ENCODE results near the gene PRKD1.
"Not testable (repeated sequence)": the region's sequence is repeated elsewhere in the genome, so short reads cannot be mapped to it uniquely, and the experiment has no call there.

The PRKD1 gene

DNA sequence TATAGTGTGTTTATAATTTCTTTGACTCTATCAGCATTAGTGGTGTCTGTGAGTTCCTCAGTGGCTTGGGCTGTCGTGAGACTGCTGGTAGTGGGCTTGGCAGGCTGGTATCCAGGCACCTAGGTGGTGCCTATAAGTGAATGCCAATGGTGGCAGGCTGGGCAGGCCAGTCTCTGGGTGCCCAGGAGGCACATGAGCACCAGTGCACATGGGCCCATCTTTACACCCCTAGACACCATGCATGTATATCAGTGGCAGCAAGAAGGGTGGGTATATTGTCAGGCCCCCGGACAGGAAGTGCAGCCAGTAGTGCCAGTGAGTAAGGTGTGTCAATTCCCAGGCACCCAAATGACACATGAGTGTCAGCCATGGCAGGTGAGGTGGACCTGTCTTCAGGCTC lies 138.2 kb downstream of the PRKD1 start:
- DNase-seq = no peak

DNA sequence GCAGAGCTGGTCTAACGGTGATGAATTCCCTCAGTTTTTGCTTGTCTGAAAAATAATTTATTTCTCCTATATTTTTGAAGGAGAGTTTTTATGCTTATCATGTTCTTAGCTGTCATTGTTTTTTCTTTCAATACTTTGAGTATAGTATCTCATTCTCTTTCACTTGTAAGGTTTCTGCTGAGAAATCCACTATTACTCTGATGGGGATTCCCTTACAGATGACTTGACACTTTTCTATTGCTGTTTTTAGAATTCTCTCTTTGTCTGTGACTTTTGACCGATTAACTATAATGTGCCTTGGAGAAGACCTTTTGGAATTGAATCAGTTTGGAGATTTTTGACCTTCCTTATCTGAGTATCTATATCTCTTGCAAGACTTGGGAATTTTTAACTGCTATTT lies 139.6 kb downstream of the PRKD1 start:
- DNase-seq = no peak

DNA sequence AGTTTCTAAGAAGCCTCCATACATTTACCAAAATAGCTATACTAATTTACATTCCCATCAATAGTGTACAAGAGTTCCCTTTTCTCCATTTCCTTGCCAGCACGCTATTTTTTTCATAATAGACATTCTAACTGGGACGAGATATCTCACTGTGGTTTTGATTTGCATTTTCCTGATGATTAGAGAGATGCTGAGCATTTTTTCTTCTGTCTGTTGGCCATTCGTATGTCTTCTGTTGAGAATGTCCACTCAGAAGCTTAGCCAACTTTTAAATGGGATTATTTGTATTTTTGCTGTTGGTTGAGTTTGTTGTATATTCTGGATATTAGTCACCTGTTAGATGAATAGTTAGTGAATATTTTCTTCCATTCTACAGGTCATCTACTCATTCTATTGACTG lies 144.1 kb downstream of the PRKD1 start:
- no peak for DNase-seq

DNA sequence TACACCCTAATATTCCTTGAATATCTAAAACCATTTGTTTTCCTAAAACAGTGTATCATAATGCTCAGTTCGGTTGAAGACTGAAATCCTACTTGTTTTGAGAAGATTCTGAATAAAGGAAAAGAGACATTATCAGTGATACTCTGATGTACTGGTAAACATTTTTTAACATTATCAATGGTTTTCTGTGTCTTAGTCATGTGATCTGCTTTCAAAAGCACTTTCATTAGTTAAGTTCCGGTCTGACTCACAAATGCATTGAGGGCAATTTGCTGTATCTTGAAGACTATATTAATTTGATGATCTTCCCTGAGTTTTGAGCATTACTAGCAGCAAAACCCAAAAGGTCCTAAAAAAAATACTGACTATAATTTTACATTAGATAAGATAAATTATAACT lies 145.6 kb downstream of the PRKD1 start:
- no peak for DNase-seq

DNA sequence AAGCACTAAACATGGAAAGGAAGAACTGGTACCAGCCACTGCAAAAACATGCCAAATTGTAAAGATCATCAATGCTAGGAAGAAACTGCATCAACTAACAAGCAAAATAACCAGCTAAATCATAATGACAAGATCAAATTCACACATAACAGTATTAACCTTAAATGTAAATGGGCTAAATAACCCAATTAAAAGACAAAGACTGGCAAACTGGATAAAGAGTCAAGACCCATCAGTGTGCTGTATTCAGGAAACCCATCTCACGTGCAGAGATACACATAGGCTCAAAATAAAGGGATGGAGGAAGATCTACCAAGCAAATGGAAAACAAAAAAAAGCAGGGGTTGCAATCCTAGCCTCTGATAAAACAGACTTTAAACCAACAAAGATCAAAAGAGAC lies 150.5 kb downstream of the PRKD1 start:
- DNase-seq = not testable (repeated sequence)

DNA sequence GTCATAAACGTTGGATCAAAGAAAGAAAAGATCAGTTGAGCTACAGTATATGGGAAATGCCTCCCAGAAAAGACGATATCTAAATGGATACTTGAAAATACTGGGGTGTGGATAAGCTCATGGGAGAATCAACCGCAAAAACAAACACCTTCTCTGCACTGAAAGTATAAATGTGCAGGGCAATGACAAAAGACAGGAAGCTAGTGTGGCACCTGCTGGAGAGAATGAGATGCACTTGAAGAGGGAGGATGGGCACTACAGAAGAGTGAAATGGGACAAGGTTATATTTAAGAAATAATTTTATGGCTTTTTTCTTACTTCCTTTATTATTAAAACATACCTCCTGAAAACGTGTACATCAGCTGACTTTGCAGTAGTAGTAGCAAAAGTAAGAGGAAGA lies 153.7 kb downstream of the PRKD1 start:
- no peak for DNase-seq

DNA sequence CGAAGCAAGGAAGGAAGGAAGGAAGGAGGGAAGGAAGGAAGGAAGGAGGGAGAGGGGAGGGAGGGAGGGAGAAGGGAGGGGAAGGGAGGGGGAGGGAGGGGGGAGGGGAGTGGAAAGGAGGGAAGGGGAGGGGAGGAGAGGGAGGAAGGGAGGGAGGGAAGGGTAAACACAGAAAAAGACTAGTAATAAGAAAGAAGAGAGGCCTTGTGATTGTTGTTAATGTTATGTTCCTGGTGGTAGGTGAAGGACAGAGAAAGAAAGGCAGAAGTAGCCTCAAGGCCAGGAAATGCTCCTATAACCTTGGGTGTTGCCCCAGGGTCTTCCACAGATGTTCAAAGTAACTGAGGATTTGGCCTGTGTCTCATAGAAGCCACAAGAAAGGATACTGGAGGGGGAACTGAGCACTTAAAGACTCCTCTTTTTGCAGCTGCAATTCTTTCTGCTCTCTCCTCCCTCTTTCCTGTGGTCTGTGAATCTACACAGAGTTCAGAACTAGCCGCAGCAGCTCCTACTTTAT lies 164.2 kb downstream of the PRKD1 start:
- no peak for DNase-seq

DNA sequence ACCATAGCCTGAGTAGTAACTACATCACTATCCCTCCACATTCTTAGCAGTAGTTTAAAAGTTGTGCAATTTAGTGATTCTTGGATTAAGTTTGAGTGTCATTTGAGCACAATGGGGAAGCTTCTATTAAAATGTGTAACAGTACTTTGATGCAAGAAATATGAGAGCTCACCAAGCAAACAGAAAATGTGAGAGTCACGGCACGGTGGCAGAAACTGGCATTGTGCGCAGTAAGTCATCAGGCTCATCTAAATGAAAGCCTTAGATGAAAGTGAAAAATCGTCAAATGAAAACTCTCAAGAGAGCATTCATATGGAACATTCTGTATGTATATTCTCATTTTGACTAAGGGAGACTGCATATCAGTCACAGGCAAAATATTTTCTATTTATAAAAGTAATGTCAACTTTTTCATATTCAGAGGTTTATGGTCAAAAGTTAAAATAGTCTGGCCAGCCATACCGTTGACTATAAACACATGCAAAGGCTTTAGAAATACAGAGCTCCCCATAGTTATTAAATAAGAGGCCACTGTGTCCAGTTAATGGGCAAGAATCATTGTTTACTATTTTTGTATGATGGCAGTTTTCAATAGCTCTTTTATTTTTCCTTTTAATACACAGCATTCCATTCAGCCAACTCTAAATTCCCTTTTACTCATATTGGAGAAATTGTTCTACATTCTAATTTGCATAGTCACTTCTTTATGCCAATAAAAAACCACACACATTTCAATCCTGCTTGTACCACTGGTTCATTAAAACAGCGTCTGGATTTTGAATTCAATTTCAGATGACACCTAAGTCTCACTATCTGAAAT lies 167.9 kb downstream of the PRKD1 start:
- no peak for DNase-seq

DNA sequence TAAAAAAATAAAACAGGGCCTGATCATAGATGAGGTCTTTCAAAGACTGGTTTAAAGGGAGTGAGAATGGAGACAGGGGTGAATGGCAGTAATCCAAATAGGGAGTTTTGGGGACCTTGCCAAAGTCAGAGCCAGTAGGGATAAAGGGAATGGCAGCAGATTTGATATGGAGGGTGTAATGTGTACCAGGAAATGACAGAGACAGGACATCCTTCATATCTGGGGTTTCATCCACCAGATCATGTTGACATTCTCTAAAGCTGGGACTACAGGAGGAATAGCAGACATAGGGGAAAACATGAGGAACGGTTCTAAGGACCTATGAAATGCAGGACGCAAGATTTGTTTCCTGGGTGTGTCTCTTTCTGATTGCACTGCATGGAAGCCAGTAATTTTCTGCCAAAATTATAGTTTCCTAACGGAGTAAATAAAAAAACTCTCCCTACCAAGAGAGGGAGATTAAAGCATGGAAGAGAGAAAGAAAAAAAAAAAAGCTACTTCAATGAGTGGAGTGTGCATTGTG lies 169.9 kb downstream of the PRKD1 start:
- DNase-seq = no peak

DNA sequence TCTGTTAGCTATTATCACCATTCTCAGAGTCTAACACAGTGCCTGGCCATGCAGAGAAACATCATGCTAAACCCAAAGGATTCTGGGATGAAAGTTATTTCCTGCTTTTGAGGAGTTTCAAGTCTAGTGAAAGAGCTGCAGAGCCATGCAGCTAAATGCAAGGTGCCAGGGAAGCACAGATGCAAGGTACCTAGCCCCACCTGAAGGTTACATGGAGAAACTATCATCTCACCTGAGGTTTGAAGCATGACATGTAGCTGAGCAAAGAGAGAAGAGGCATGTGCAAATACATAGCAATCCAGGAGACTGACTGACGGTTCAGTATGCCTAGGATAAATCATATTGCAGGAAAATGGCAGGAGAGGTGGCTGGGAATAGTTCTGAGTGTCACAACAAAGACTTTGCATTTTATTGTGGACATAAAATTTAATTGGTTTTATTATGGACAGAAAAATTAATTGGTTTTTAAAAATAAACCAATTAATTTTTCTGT lies 170.4 kb downstream of the PRKD1 start:
- DNase-seq = no peak

DNA sequence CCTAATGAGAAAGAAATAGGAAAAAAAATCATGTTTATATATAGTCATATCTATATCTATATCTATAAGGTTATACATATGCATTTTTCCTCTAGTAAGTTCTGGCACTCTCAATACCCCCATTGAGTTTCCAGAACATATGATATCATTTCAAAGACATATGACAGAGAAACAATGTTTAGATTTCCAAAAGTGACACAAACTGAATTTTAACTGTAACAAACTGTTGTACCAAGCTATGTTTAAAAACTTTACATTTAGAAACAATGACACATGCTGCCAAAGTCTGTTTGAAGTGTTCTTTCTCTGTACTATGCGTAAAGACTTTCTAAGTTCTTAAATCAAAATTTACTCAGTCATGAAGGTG lies 171.6 kb downstream of the PRKD1 start:
- no peak for DNase-seq

DNA sequence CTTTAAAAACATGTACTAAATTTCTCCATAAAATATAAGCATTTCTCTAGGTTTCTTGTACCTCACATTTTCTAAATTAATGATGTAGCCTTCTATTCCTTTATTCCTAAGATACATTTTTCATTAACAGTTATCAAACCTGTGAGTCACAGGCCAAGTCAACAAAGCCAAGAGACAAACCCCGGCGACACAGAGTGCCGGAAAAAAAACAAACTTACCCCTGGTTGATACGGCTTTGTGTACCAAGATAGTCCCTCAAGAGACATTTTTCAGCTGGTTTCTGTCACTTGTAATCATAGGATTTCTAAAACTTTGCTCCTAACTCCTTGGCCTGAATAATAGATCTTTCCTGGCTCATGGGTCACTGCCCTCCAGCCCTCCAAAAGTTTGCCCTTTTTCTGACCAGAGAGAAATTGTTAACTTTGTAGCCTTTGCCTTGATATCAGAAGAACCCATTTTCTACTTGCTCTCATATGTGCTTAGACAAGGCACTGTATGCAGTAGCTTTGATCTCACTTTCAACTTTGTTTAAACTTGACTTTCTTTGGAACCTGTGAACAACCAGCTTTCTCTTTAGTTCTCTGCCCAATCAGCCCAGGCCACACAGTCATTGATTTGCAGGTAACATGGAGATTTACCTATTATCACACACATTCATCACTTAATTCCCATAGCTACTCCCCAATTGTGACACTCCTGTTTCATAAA lies 172.2 kb downstream of the PRKD1 start:
- DNase-seq = no peak

DNA sequence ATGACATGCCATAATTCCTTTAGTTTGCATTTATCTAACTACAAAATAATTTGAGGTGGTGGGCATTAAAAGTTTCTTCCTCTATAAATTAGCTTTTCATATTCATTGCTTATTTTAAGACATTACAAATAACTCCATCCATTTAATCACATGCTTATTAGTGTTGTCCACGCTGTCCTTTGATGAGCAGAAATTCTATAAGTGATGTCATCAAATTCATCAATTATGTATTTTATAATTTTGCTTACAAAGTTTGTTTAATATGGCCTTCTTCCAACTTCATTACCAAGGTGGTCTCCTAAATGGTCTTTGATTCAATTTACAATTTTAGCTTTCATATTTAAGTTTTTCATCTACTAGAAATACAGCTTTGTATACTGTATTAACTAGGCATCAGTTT lies 173.5 kb downstream of the PRKD1 start:
- no peak for DNase-seq

DNA sequence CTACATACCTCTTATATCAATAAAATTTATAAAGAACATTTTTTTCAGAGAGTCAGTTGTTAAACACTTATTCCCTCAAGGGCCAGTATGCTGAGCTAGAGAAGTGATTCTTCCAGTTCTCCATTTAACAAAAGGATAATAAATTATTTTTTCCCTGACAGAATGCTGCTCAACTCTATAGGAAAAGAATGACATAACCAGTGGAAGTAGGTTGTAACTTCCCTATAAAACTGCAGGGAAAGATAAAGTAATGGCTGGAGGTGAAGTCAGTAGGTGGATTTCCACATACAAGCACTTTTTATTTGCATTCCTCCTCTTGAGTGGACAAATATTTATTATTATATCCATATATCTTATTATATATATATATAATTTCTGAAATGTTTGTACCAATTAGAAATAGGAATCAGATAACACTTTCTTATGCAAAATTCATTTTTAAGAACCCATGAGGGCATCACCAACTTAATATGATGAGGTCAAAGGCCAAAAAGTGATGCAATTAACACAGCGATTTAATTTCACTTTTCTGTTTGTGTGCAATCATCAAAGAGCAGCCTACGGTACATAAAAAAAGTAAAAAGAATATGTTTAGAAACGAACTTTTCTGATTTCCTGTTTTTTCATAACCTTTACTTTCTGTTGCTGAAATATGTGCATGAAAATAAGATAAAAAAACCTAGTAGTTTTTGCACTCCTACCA lies 175.3 kb downstream of the PRKD1 start:
- DNase-seq = no peak

DNA sequence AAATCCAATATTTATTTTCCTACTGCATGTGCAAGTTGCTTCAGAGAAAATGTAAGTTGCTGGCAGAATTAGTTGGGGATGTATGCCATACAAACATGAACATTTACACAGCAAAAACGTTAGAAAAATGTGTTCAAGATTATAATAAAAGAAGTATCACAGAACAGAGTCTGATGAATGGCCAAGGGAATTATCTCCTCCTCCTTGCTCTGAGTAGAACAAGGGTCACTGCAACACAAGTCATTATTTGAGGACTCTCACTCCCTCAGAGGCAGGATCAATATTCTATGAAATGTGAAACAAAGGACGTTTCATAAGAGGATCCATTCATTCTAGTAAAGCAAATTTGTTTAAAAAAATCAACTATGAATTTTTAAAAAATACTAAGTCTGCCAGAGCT lies 177.8 kb downstream of the PRKD1 start:
- DNase-seq = no peak

DNA sequence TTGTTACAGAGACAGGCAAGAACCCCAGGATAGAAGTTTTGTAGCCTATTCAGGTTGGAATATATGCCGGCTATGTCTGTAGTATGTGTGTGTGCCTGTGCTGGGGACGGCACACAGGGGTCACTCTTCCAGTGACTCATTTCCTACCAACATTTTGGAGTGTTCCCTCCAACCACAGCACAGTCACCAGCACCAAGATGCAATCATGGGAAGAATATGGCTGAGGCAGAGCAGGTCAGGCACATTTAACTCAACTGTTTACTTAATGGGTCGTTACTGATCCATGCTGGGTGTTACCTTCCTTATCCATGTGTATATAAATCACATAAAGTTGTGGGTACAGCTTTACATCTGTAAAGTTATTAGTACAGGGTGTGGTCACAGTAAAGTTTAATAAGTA lies 178.3 kb downstream of the PRKD1 start:
- DNase-seq = no peak

DNA sequence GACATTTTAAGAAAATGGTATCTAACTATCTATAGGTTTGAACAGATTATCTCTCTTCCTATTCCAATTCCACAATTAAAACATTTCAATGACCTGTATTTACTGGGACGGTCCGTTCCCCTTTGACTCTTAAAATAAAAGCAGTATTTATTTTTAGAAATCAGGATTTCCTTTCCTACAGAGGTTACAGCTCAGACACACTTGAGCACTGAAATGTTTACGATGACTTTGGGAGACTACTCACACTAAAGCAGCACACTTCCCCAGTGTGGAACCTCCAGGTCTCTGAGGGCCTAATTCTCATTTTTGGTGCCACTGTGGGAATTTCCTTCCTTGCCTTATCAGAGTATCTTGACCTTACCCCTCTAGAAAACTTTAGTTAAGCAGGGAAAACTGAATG lies 181.8 kb downstream of the PRKD1 start:
- no peak for DNase-seq

DNA sequence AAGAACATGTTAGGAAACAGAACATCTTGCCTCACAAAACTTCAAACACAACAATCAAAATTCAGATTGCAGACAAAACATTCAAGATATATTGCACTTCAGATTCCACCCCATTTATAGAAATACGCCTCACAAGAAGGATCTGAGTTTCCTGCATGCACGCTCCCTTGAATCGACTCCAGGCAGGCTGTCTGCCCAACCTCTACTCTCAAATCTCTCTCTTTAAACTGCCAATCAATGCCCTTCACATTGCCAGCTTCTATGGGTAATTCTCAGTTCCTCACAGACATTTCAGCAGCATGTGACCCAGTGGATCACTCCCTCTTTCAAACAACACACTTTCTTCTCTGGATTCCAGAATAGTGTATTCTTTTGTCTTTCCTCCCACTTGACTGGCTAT lies 184.1 kb downstream of the PRKD1 start:
- no peak for DNase-seq

DNA sequence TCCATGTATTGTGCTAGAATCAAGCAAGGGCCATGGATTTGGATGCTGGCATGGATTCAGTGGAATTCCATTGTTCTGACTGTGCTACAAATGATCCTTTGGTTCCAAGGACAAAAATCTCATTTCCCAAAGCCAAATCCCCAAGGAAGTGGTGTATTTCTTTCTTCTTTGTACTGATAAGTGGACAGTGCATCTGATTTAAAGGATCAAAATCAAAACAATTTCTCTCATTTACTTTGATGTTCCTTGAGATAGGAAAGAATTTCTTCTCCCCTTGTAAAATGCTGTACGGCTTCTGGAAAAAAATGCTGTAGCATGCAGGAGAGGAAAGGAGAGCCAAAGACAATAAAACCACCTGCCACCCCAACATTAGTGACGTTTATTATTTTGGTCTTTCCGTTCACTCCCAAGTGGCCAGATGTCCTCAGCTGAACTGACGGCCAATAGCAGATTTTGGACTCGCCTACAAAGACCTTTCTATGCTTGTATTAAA lies 185.7 kb downstream of the PRKD1 start:
- DNase-seq = no peak

DNA sequence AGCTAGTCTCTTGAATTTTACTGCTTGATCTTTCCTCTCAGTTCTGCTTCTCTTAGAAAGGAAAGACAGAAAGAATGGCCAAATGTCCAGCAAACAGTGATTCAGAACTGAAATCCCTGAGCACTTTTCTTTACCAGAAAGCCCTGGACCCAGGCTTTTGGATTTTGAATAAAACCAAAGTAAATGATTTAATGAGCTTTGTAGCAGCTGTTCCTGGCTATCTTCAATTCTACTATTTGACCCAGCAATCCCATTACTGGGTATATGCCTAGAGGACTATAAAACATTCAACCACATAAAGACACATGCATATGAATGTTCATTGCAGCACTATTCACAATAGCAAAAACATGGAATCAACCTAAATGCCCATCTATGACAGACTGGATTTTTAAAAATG lies 187.2 kb downstream of the PRKD1 start:
- DNase-seq = no peak

DNA sequence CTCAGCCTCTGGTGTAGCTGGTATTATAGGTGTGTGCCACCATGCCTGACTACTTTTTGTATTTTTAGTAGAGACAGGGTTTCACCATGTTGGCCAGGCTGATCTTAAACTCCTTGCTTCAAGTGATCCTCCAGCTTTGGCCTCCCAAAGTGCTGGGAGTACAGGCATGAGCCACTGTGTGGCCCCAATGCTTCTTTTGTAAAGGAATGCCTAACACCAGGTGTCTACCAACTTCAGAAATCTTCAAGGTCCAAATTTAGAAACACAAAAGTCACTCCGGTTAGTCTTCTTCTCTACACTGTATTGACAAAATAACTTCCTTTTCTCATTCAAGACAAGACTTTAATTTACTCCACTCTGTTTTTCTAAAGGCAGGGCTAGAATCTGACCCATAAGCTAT lies 188.7 kb downstream of the PRKD1 start:
- no peak for DNase-seq

DNA sequence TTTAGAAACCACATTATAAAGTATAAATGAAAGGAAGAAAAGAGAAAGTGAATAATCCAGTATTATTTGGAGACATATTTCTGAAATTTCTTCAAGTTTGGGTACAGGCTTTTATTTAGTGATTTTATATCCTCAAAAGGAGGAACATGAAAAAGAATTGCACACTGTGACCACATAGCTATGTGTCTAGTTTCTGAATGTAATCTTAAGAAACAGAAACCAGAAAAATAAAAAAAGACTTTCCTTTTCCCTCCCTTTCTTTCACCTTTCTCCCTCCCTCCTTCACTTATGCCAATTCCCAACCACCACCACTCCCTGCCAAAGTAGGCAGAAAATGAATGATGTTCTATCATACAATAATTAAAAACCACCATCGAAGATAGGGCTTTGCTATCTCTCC lies 189.6 kb downstream of the PRKD1 start:
- no peak for DNase-seq

DNA sequence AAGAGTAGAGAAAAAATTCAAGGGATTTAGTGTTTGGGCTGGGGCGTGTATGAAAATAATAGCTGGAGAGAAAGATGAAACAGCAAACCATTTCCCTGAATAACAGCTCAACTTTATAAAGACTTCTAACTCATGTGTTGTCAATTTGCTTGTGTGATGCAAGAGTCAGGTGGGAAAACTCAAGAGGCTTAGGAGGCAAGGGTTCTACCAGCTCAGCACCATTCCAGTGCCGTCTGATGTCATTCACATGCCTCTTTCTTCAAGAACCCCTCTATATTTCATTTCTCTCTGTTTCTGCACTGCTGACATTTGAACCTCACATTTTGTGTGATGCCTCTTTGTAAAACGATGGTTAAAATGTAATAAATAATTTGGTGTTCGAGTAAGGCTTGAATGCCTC lies 192.2 kb downstream of the PRKD1 start:
- DNase-seq = no peak
